ENCODE results near the gene SMIM13.

SMIM13 gene

DNA sequence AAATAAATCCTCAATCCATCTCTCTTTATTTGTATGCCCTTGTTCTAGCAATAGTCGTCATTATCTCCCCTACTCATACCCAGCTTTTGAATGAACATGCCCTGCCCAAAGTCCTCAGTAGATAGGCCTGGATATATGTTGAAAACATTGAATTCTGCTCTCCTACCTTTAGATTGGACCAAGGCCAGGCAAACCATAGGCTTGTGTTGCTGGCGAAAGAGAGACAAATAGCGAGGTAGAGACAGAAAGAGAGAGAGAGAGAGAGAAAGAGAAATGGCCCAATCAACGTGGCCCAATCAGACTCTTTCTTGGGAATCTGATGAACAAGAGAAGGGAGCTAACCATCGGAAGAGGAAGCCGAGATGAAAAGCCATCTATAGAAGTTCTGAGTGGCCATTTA lies 93.7 kb downstream of the SMIM13 start:
- DNase-seq, result no peak
